ENCODE data around the gene HIVEP2. TPM values are rescaled to one million over a fixed set of nuclear protein-coding genes. Genes with fewer than 3 reads are reported as not detected.

HIVEP2 gene
- total and polyA plus RNA-seq, 7 experiments from 2014 or later: 12.2 to 92.1 (median 51.5) TPM

DNA sequence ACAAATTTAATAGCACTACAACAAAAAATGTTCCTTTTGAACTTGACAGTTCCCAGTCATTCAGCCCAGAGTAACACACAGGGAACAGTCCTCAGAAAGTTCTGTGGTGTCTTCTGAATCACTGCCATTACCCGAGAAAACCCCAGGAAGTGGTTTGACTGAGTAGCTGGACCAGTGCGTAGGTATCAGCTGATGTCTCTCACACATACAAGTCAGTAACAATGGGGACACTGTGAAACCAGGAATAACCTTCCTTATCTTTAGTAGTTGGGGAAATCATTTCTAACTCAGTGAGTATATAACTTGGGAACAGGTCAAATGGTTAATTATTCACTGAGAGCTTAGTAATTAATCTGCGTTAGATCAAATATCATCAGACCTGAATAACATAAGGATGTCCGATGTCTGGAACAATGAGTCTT lies 73.1 kb downstream of the HIVEP2 start:
- peaks cover 59 to 97% (median 93%) of the 10 kb centered on the region in 7 donors for H3K4me1 Mint-ChIP-seq
- CTCF ChIA-PET: interaction anchor here (0.6 to 1.0 kb wide), 3 partner anchors 17 to 61 kb away, joined by 3 read pairs; no protein-coding TSS in a partner anchor
- H3K4me3 ChIP-seq (ENCODE audit: low read length): no peak overlapping the region
- no peaks in the 10 kb centered on the region for H3K27me3 Mint-ChIP-seq
- DNase-seq (peak in 8 of 9 donors; percentile 40 to 74 (median 58)), ATAC-seq (peak; percentile 90)
- no peaks in the 10 kb centered on the region for H3K27me3 ChIP-seq (ENCODE audit: control insufficient read depth in 2 of 2, insufficient read depth in 2 of 2, low read length in 2 of 2)
- H3K27ac ChIP-seq (ENCODE audit: low read depth, low read length): peak overlapping the region; percentile 61
- no peaks in the 10 kb centered on the region for H3K36me3 ChIP-seq (ENCODE audit: control insufficient read depth in 2 of 3, insufficient read depth in 3 of 3, low read length in 3 of 3)
- intact Hi-C loops (cut with micrococcal nuclease): loop anchor here (1.0 to 5.0 kb wide), 4 partner anchors 13 to 40 kb away; no protein-coding TSS in a partner anchor
- H3K36me3 Mint-ChIP-seq: peaks cover 0 to 30% (median 7%) of the 10 kb centered on the region in 5 donors
- peak overlapping the region; percentile 73 to 95 (median 91) for H3K27ac Mint-ChIP-seq
- H3K4me3 Mint-ChIP-seq: peak overlapping the region; percentile 34 to 70 (median 52)
- peaks cover 32 to 64% of the 10 kb centered on the region in 2 donors for H3K4me1 ChIP-seq (ENCODE audit: control insufficient read depth in 2 of 2, insufficient read depth in 2 of 2, low read length in 2 of 2)
- POLR2A ChIA-PET: interaction anchor here (0.8 to 5.1 kb wide), 11 partner anchors 11 to 65 kb away, joined by 3 to 34 read pairs (median 3); no protein-coding TSS in a partner anchor
- no peaks in the 10 kb centered on the region for H3K9me3 ChIP-seq (ENCODE audit: control insufficient read depth in 2 of 3, low read length in 3 of 3)
- H3K9me3 Mint-ChIP-seq: peaks cover 0 to 3% (median 0%) of the 10 kb centered on the region in 11 donors

DNA sequence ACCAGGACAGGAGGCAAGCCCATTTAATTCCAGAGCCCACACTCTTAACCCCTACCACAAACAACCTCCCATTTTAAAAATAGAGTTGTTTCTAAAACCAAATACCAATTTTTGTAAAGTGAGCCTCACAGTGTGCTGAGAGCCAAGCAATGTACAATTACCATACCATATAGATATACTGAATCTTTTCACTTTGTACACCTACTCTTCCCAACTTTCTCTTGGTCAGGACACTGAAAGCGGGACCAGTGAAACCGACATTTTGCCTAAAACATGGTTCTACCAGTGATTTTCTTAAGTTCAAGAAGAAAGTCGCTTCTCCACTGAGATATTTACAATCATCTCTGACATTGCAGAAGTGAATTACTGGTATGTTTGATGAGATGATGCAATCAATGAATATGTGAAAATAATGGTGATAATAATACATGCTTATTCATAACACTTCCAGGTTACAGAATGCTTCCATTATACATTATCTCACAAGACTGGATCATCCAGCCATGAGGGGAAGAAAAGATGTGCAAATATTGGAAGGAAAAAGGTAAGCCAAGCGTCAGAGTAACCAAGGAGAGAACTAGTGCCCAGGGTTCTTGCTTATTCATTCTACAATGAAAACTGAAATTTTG lies 74.1 kb downstream of the HIVEP2 start:
- no peak for DNase-seq
- no peaks in the 10 kb centered on the region for H3K9me3 ChIP-seq (ENCODE audit: control insufficient read depth in 2 of 3, low read length in 3 of 3)
- no peak overlapping the region for H3K27ac ChIP-seq (ENCODE audit: low read depth, low read length)
- H3K4me3 Mint-ChIP-seq: peak overlapping the region in 5 of 10 donors; percentile 23 to 65 (median 40)
- H3K36me3 ChIP-seq (ENCODE audit: control insufficient read depth in 2 of 3, insufficient read depth in 3 of 3, low read length in 3 of 3): no peaks in the 10 kb centered on the region
- peaks cover 0 to 31% (median 7%) of the 10 kb centered on the region in 5 donors for H3K36me3 Mint-ChIP-seq
- peaks cover 0 to 3% (median 0%) of the 10 kb centered on the region in 11 donors for H3K9me3 Mint-ChIP-seq
- peak overlapping the region; percentile 20 to 89 (median 74) for H3K27ac Mint-ChIP-seq
- intact Hi-C loops (cut with micrococcal nuclease): loop anchor here in 1 of 2 donors (5.0 kb wide), 1 partner anchor 41 kb away; no protein-coding TSS in a partner anchor
- no peak for ATAC-seq
- ChIA-PET POLR2A (interaction anchor here (0.9 to 5.1 kb wide), 3 partner anchors 13 to 57 kb away, joined by 3 to 34 read pairs (median 9); no protein-coding TSS in a partner anchor), CTCF (no interaction called here)
- no peak overlapping the region for H3K4me3 ChIP-seq (ENCODE audit: low read length)
- H3K4me1 Mint-ChIP-seq: peaks cover 60 to 97% (median 93%) of the 10 kb centered on the region in 7 donors
- H3K27me3 Mint-ChIP-seq: no peaks in the 10 kb centered on the region
- no peaks in the 10 kb centered on the region for H3K27me3 ChIP-seq (ENCODE audit: control insufficient read depth in 2 of 2, insufficient read depth in 2 of 2, low read length in 2 of 2)
- H3K4me1 ChIP-seq (ENCODE audit: control insufficient read depth in 2 of 2, insufficient read depth in 2 of 2, low read length in 2 of 2): peaks cover 32 to 70% of the 10 kb centered on the region in 2 donors

DNA sequence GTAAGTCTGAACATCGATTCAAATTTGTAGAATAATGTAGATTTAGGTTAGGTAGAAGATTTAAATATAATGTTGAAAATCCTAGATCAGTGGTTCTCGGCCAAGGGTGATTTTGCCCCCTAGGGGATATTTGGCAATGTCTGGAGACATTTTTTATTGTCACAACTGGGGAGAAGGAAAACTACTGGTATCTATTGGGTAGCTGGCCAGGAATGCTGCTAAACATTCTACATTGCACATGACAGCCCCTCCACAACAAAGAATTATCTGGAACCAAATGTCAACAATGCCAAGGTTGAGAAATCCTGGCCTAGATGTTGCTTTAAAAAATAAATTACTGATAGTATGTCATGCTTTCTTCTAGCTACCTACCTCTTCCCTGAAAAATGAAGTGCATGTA lies 76.1 kb downstream of the HIVEP2 start:
- Mint-ChIP-seq H3K4me1 (peaks cover 54 to 97% (median 93%) of the 10 kb centered on the region in 7 donors), H3K9me3 (peaks cover 0 to 3% (median 0%) of the 10 kb centered on the region in 11 donors), H3K4me3 (peak overlapping the region in 2 of 10 donors; percentile 80 to 82), H3K36me3 (peaks cover 0 to 21% (median 0%) of the 10 kb centered on the region in 5 donors), H3K27me3 (no peaks in the 10 kb centered on the region), H3K27ac (peak overlapping the region in 8 of 9 donors; percentile 29 to 88 (median 52))
- Histone ChIP-seq H3K36me3 (ENCODE audit: control insufficient read depth in 2 of 3, insufficient read depth in 3 of 3, low read length in 3 of 3) (no peaks in the 10 kb centered on the region), H3K9me3 (ENCODE audit: control insufficient read depth in 2 of 3, low read length in 3 of 3) (no peaks in the 10 kb centered on the region), H3K4me1 (ENCODE audit: control insufficient read depth in 2 of 2, insufficient read depth in 2 of 2, low read length in 2 of 2) (peaks cover 30 to 62% of the 10 kb centered on the region in 2 donors), H3K27me3 (ENCODE audit: control insufficient read depth in 2 of 2, insufficient read depth in 2 of 2, low read length in 2 of 2) (no peaks in the 10 kb centered on the region), H3K4me3 (ENCODE audit: low read length) (no peak overlapping the region), H3K27ac (ENCODE audit: low read depth, low read length) (no peak overlapping the region)
- ChIA-PET POLR2A (interaction anchor here (0.6 to 2.0 kb wide), 7 partner anchors 8 to 393 kb away, joined by 3 to 21 read pairs (median 5); no protein-coding TSS in a partner anchor), CTCF (interaction anchor here (0.6 to 1.6 kb wide), 3 partner anchors 13 to 30 kb away, joined by 3 to 5 read pairs (median 4); no protein-coding TSS in a partner anchor)
- DNase-seq: no peak
- no peak for ATAC-seq
- intact Hi-C loops (cut with micrococcal nuclease): loop anchor here in 1 of 2 donors (1.0 to 2.0 kb wide), 2 partner anchors 11 to 16 kb away; no protein-coding TSS in a partner anchor

DNA sequence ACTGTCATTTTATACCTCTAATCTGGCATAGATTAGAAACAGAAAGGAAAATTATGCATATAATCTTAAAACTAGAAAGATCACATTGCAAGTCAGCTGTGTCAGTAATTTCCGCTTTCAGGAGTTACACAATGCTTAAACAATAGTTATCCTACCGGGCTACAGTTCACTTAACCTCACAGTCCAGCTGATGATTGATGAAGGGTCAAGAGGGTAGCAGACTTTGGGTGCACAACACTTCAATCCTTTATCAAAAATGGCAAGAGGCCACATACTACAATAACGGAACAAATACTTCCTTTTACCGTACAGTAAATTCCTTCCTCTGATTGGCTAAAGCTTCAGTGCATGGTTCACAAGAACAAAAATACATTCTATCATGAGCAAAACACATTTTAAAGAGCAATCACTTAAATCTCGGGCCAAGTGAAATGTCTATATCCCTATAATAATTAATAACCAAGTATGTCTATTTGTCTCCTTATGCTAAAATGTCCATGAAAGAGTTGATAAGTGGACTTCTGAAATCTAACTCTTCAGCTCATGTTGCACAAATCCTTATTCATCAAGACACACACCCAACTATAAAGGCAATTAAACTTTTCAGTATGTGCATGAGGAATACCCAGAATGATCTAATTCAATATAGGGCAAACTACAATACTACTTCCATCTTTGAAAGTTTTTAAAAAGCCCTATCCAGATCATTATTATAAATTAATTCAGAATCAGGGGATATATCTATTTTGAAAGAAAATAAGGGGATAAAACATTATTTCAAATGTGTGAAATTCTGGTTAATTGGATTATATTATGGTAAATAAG lies 76.8 kb downstream of the HIVEP2 start:
- intact Hi-C loops (cut with micrococcal nuclease): loop anchor here in 1 of 2 donors (1.0 to 2.0 kb wide), 3 partner anchors 7 to 17 kb away; no protein-coding TSS in a partner anchor
- Histone ChIP-seq H3K27me3 (ENCODE audit: control insufficient read depth in 2 of 2, insufficient read depth in 2 of 2, low read length in 2 of 2) (no peaks in the 10 kb centered on the region), H3K27ac (ENCODE audit: low read depth, low read length) (no peak overlapping the region), H3K4me1 (ENCODE audit: control insufficient read depth in 2 of 2, insufficient read depth in 2 of 2, low read length in 2 of 2) (peaks cover 34 to 61% of the 10 kb centered on the region in 2 donors), H3K36me3 (ENCODE audit: control insufficient read depth in 2 of 3, insufficient read depth in 3 of 3, low read length in 3 of 3) (no peaks in the 10 kb centered on the region), H3K9me3 (ENCODE audit: control insufficient read depth in 2 of 3, low read length in 3 of 3) (no peaks in the 10 kb centered on the region), H3K4me3 (ENCODE audit: low read length) (no peak overlapping the region)
- ChIA-PET POLR2A (interaction anchor here (0.8 to 2.0 kb wide), 7 partner anchors 7 to 392 kb away, joined by 3 to 21 read pairs (median 5); no protein-coding TSS in a partner anchor), CTCF (interaction anchor here (1.3 to 1.6 kb wide), 3 partner anchors 14 to 29 kb away, joined by 3 to 5 read pairs (median 4); no protein-coding TSS in a partner anchor)
- H3K36me3 Mint-ChIP-seq: peaks cover 0 to 19% (median 0%) of the 10 kb centered on the region in 5 donors
- H3K27me3 Mint-ChIP-seq: no peaks in the 10 kb centered on the region
- H3K27ac Mint-ChIP-seq: peak overlapping the region; percentile 14 to 91 (median 76)
- peaks cover 51 to 97% (median 92%) of the 10 kb centered on the region in 7 donors for H3K4me1 Mint-ChIP-seq
- H3K4me3 Mint-ChIP-seq: peak overlapping the region; percentile 39 to 82 (median 74)
- H3K9me3 Mint-ChIP-seq: peaks cover 0 to 3% (median 0%) of the 10 kb centered on the region in 11 donors
- no peak for DNase-seq
- peak; percentile 24 for ATAC-seq

DNA sequence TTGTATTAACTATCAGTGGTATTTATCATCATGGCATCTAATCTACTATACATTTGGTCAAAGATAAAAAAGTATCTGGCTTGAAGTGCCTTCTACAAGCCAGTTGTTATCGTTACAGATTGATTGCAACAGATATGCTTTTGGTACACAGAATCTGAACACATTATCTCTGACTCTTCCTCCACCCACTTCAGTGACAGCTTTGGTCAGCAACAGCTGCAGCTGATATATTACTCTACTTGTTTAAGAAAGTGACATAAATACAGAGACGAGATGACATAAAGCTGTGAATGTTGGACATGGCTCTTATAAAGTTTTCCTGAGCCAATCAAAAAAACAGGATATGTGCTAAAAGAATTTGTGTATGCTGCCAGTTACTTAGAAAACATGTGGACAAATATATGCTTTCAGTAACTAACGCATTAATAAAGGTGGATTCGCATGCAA lies 77.6 kb downstream of the HIVEP2 start:
- Histone ChIP-seq H3K27ac (ENCODE audit: low read depth, low read length) (no peak overlapping the region), H3K4me1 (ENCODE audit: control insufficient read depth in 2 of 2, insufficient read depth in 2 of 2, low read length in 2 of 2) (peaks cover 27 to 54% of the 10 kb centered on the region in 2 donors), H3K36me3 (ENCODE audit: control insufficient read depth in 2 of 3, insufficient read depth in 3 of 3, low read length in 3 of 3) (no peaks in the 10 kb centered on the region), H3K27me3 (ENCODE audit: control insufficient read depth in 2 of 2, insufficient read depth in 2 of 2, low read length in 2 of 2) (no peaks in the 10 kb centered on the region), H3K9me3 (ENCODE audit: control insufficient read depth in 2 of 3, low read length in 3 of 3) (no peaks in the 10 kb centered on the region), H3K4me3 (ENCODE audit: low read length) (no peak overlapping the region)
- peak overlapping the region in 8 of 9 donors; percentile 26 to 88 (median 74) for H3K27ac Mint-ChIP-seq
- no peak for DNase-seq
- ChIA-PET POLR2A (interaction anchor here (0.6 to 2.0 kb wide), 6 partner anchors 9 to 82 kb away, joined by 3 to 21 read pairs (median 4); no protein-coding TSS in a partner anchor), CTCF (interaction anchor here (1.3 kb wide), 1 partner anchor 16 kb away, joined by 3 read pairs; no protein-coding TSS in a partner anchor)
- peaks cover 0 to 16% (median 0%) of the 10 kb centered on the region in 5 donors for H3K36me3 Mint-ChIP-seq
- peak; percentile 28 for ATAC-seq
- peaks cover 0 to 2% (median 0%) of the 10 kb centered on the region in 11 donors for H3K9me3 Mint-ChIP-seq
- intact Hi-C loops (cut with micrococcal nuclease): loop anchor here in 1 of 2 donors (1.0 kb wide), 1 partner anchor 8 kb away; no protein-coding TSS in a partner anchor
- peaks cover 45 to 89% (median 84%) of the 10 kb centered on the region in 7 donors for H3K4me1 Mint-ChIP-seq
- H3K27me3 Mint-ChIP-seq: no peaks in the 10 kb centered on the region
- peak overlapping the region in 9 of 10 donors; percentile 21 to 82 (median 64) for H3K4me3 Mint-ChIP-seq

Data from naive thymus-derived CD4-positive, alpha-beta T cell (primary cell).